ENCODE data around the gene GP1BB. TPM values are rescaled to one million over a fixed set of nuclear protein-coding genes. Genes with fewer than 3 reads are reported as not detected.

Gene GP1BB
- total and polyA plus RNA-seq, 12 donors = 0.42 to 29.8 (median 4.7) TPM; not detected in 2

DNA sequence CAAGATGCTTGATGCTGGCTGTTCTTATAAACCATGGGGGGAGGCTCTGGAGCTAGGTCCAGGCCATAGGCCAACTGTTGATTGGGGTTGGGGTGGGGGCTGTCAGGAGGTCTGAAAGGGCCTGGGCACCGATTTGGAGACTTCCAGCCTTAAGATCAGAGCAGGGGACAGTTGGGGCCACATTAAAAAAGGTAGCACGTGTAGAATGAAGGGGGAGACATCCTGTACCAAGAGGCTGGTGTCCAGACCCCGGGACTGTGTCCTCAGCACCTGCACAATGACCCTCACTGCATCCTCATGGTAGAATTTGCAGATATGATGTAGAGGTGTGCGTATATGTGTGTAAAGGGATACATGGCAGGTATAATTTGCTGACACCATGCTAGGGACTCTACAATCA lies 24.8 kb downstream of the GP1BB start:
- Histone ChIP-seq H3K4me3 (no peak overlapping the region), H3K27me3 (no peaks in the 10 kb centered on the region), H3K27ac (no peak overlapping the region), H3K36me3 (replicated peaks in 1 of 2) (no peaks in the 10 kb centered on the region), H3K9me3 (replicated peaks in 1 of 3) (no peaks in the 10 kb centered on the region), H3K4me1 (replicated peaks in 1 of 2) (no peaks in the 10 kb centered on the region)
- TF ChIP-seq POLR2A (IDR thresholded peaks at IDR 0.05) = no peak
- TF ChIP-seq, protein P1, sequence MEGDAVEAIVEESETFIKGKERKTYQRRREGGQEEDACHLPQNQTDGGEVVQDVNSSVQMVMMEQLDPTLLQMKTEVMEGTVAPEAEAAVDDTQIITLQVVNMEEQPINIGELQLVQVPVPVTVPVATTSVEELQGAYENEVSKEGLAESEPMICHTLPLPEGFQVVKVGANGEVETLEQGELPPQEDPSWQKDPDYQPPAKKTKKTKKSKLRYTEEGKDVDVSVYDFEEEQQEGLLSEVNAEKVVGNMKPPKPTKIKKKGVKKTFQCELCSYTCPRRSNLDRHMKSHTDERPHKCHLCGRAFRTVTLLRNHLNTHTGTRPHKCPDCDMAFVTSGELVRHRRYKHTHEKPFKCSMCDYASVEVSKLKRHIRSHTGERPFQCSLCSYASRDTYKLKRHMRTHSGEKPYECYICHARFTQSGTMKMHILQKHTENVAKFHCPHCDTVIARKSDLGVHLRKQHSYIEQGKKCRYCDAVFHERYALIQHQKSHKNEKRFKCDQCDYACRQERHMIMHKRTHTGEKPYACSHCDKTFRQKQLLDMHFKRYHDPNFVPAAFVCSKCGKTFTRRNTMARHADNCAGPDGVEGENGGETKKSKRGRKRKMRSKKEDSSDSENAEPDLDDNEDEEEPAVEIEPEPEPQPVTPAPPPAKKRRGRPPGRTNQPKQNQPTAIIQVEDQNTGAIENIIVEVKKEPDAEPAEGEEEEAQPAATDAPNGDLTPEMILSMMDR (IDR thresholded peaks at IDR 0.05) = no peak
- intact Hi-C loops (cut with DNase I) = no loop called here
- no peak for DNase-seq
- WGBS, 4 donors = 66 to 73% (median 72%) methylated on average over 3 to 4 of the region's 4 CpGs

DNA sequence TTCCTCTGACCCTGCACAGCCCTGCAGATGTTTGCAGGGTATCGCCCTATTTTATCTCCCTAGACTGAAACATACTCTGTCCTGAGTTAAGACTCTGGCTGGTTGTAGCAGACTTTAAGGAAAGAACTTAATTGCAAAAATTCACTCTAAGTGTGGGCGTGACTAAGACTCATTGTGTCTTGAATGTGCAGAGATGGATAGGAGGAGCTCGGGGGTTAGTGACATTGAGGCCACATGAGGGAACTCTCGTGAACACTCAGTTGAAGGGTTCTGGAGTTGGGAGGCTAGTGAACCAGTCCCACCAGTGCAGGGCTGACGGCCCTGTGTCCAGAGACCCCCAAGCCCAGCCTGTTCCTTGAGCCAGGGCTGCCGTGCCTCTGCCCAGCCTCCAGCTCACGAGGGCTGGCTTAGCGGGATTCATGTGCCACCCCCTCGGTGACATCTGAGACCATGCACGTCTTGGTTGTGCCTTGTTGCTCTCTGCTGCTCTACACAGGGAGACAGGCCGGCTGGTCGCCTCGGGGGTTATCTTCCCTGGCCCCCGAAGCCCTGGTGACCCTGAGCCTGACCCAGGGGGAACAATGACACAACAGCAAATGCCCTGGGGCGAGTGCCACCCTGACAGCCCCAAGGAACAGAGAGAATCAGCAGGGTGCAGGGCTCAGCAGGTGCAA lies 25.8 kb downstream of the GP1BB start:
- Histone ChIP-seq H3K27me3 (peaks cover 7% of the 10 kb centered on the region), H3K36me3 (replicated peaks in 1 of 2) (no peaks in the 10 kb centered on the region), H3K4me3 (no peak overlapping the region), H3K27ac (no peak overlapping the region), H3K4me1 (replicated peaks in 1 of 2) (no peaks in the 10 kb centered on the region), H3K9me3 (replicated peaks in 1 of 3) (no peaks in the 10 kb centered on the region)
- TF ChIP-seq, protein P1 (IDR thresholded peaks at IDR 0.05) = no peak
- TF ChIP-seq POLR2A (IDR thresholded peaks at IDR 0.05) = no peak
- 70 to 80% (median 75%) methylated on average over 11 to 15 of the region's 15 CpGs for WGBS, 4 donors
- no peak for DNase-seq
- intact Hi-C loops (cut with DNase I) = no loop called here

DNA sequence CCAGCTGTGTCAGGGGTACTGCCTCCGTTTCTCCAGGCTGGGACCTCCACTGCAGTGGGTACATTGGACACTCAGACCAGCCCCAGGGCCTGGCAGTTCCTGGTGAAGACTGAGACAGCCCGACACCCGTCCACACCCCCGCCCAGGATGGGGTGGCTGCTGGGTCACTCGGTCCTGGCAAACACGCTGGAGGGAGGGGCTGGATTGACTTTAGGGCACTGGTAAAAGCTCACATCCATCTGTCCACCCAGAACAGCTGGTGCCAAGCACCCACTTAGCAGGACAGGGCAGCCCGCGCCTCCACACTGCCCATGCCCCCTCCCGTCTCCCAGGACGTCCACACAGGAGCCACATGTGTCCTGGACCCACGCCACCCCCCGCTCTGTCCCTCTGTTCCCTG lies 26.5 kb downstream of the GP1BB start:
- H3K9me3 ChIP-seq (replicated peaks in 1 of 3) = no peaks in the 10 kb centered on the region

DNA sequence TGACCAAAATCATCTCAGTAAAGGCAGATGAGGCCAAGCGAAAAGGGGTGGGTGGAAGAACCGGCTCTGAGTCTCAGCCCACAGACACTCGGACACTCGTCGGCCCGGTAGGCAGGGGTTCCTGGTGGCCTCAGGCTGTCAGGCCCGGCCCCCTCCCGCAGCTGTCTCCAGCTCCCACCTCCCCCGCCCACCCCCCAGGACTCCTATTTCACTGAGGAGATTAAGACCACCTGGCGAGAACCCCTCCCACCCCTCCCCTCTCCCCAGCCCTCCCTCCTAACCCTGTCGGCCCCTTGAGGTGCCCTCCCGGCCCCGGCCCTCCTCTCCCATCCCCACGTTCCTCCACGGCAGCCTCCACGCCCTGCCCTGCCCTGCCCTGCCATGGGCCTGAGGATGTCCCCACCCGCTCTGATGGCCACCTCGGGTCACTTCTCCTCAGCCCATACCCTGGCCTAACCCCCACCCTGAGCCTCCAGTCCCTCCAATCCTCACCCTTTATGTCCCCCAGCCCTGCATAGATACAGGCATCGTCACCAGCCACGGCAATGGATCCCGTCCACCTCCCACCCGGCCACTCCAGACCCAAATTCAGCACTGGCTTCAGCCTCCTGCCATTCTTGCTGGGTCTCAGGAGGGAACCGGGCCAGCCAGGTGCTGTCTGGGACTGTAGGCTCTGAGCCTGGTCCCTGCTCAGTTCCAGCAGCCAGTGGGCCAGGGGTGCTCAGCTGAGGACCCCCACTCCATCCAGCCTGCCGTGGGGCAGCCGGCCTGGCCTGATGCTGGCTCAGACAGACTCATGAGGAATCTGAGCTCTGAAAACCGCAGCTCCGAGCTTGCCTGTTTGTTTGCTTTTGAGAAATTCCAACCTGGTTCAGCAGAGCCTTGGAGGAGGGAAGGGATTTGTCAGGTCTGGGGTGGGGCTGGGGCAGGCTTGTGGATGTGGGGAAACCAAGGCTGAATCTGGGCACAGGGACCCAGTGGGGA lies 27.5 kb downstream of the GP1BB start:
- H3K9me3 ChIP-seq (replicated peaks in 1 of 3) = no peaks in the 10 kb centered on the region
- H3K36me3 ChIP-seq (replicated peaks in 1 of 2) = no peaks in the 10 kb centered on the region
- no peak for DNase-seq
- H3K27me3 ChIP-seq = peaks cover 23% of the 10 kb centered on the region
- WGBS, 4 donors = 71 to 79% (median 76%) methylated on average over 12 to 27 of the region's 27 CpGs
- H3K4me3 ChIP-seq = no peak overlapping the region
- no peak overlapping the region for H3K27ac ChIP-seq
- no peaks in the 10 kb centered on the region for H3K4me1 ChIP-seq (replicated peaks in 1 of 2)
- intact Hi-C loops (cut with DNase I) = no loop called here
- TF ChIP-seq, protein P1 (IDR thresholded peaks at IDR 0.05) = no peak
- no peak for TF ChIP-seq POLR2A (IDR thresholded peaks at IDR 0.05)

More for the DNA sequence above, 26.5 kb downstream of the GP1BB start:
- 73 to 95% (median 83%) methylated on average over 4 to 12 of the region's 12 CpGs for WGBS, 4 donors
- Histone ChIP-seq H3K27ac (no peak overlapping the region), H3K27me3 (peaks cover 14% of the 10 kb centered on the region), H3K36me3 (replicated peaks in 1 of 2) (no peaks in the 10 kb centered on the region), H3K4me3 (no peak overlapping the region), H3K4me1 (replicated peaks in 1 of 2) (no peaks in the 10 kb centered on the region)
- intact Hi-C loops (cut with DNase I) = no loop called here
- no peak for TF ChIP-seq POLR2A (IDR thresholded peaks at IDR 0.05)
- TF ChIP-seq, protein P1 (IDR thresholded peaks at IDR 0.05) = no peak
- DNase-seq = no peak
